Neural progenitor cell (in vitro differentiated cells): Measurements from ENCODE around the gene SERP2. TPM values are rescaled to one million over a fixed set of nuclear protein-coding genes. Genes with fewer than 3 reads are reported as not detected.

Source experiments
- DNase-seq: peaks from one replicate; pipeline ENCODE4 v3.0.0-alpha.2; 2016; ENCODE audit warnings: low spot score
- H2AFZ ChIP-seq: fragments of 200-600 bp; sonication (generic); replicated peaks from 2 replicates; pipeline ENCODE4 v1.6.1; 2016; ENCODE audit warnings: antibody characterized with exemption
- H3F3A ChIP-seq: fragments of 200-600 bp; sonication (generic); 2 replicates; pipeline ENCODE4 v1.6.1; 2016; ENCODE audit warnings: antibody characterized with exemption, low read depth
- H3K27ac ChIP-seq: fragments of 200-600 bp; sonication (generic); 2 replicates; pipeline ENCODE4 v1.5.1; 2016; ENCODE audit warnings: mild to moderate bottlenecking
- H3K27me3 ChIP-seq: fragments of 200-600 bp; sonication (generic); 2 replicates; pipeline ENCODE4 v1.6.1; 2016; ENCODE audit warnings: mild to moderate bottlenecking, moderate library complexity
- H3K36me3 ChIP-seq: fragments of 200-600 bp; sonication (generic); 2 replicates; pipeline ENCODE4 v1.5.1; 2016
- H3K4me1 ChIP-seq: fragments of 200-600 bp; sonication (generic); 2 replicates; pipeline ENCODE4 v1.6.1; 2016; ENCODE audit warnings: mixed run types
- H3K4me2 ChIP-seq: fragments of 200-600 bp; sonication (generic); 2 replicates; pipeline ENCODE4 v1.6.1; 2016
- H3K4me3 ChIP-seq: fragments of 200-600 bp; sonication (generic); 2 replicates; pipeline ENCODE4 v1.5.1; 2016
- H3K79me2 ChIP-seq: fragments of 200-600 bp; sonication (generic); 2 replicates; pipeline ENCODE4 v1.6.1; 2016; ENCODE audit warnings: low read depth
- H3K9ac ChIP-seq: fragments of 200-600 bp; sonication (generic); 2 replicates; pipeline ENCODE4 v1.6.1; 2016
- H3K9me3 ChIP-seq: fragments of 200-600 bp; sonication (generic); 2 replicates; pipeline ENCODE4 v1.5.1; 2016; ENCODE audit warnings: low read depth
- H4K20me1 ChIP-seq: fragments of 200-600 bp; sonication (generic); 2 replicates; pipeline ENCODE4 v1.6.1; 2016; ENCODE audit warnings: low read depth
- H3K27ac Mint-ChIP-seq: 3 replicates; pipeline ENCODE4 v1.8.0; 2021; ENCODE audit warnings: mixed read lengths
- H3K27me3 Mint-ChIP-seq: 2 replicates; pipeline ENCODE4 v1.8.0; 2022; ENCODE audit warnings: low read depth, mild to moderate bottlenecking, inconsistent platforms, moderate library complexity, mixed read lengths; ENCODE audit not compliant: insufficient read depth
- H3K36me3 Mint-ChIP-seq: 3 replicates; pipeline ENCODE4 v1.8.0; 2021; ENCODE audit warnings: mixed read lengths
- H3K4me1 Mint-ChIP-seq: 3 replicates; pipeline ENCODE4 v1.8.0; 2021; ENCODE audit warnings: mixed read lengths
- H3K4me3 Mint-ChIP-seq: 3 replicates; pipeline ENCODE4 v1.8.0; 2021; ENCODE audit warnings: mild to moderate bottlenecking, moderate library complexity, mixed read lengths
- H3K9me3 Mint-ChIP-seq: 3 replicates; pipeline ENCODE4 v1.8.0; 2020; ENCODE audit warnings: mixed read lengths
- EZH2 ChIP-seq: fragments of 200-600 bp; sonication (generic); IDR thresholded peaks from 2 replicates; pipeline ENCODE4 v1.6.1; 2017; ENCODE audit warnings: antibody characterized with exemption, mild to moderate bottlenecking, moderate library complexity
- EZH2phosphoT487 ChIP-seq: fragments of 200-600 bp; sonication (generic); IDR thresholded peaks from 2 replicates; pipeline ENCODE4 v1.6.1; 2017; ENCODE audit warnings: antibody characterized with exemption
- total RNA-seq: library from RNA; depleted of rRNA; stranded (reverse); fragments of >200 nt; gene quantifications from 2 replicates; pipeline ENCODE4 v1.2.3, GENCODE V29; 2015; ENCODE audit warnings: low replicate concordance
- TF ChIP-seq, protein P1 (sequence below): fragments of 200-600 bp; sonication (generic); IDR thresholded peaks from 2 replicates; pipeline ENCODE4 v1.5.1; 2017; ENCODE audit warnings: antibody characterized with exemption, mild to moderate bottlenecking

The SERP2 gene
- total RNA-seq, 1 donor from 2014 or later, result 8.1 TPM

DNA sequence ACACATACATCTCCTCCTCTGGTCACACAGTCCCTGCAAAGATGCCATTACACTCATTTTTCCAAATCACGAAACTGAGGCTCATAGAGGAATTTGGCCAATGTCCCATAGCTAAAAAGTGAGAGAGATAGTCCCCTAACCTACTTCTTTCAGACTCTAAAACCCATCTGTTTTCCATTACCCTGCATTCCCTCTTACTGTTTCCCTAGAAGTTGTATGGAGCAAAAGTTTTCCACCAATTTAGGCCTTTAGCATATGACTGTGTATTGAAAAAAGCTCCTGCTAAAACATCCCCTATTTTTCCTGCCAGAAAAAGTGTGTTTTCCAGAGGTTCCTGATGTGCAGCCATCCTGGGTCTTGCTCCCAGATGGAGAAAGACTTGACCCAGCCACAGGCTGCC, 16.3 kb downstream of the SERP2 start:
- peaks cover 32% of the 10 kb centered on the region for H3K4me1 ChIP-seq
- no peaks in the 10 kb centered on the region for H3K79me2 ChIP-seq
- no peaks in the 10 kb centered on the region for H3K9me3 ChIP-seq
- H3K27ac Mint-ChIP-seq, result peak overlapping the region; percentile 19
- no peak overlapping the region for H3K27ac ChIP-seq
- no peak for DNase-seq
- no peak overlapping the region for H3K9ac ChIP-seq
- H3K4me1 Mint-ChIP-seq, result peaks cover 54% of the 10 kb centered on the region
- H4K20me1 ChIP-seq, result no peaks in the 10 kb centered on the region
- H3F3A ChIP-seq, result peaks cover 5% of the 10 kb centered on the region
- no peak overlapping the region for H3K4me3 Mint-ChIP-seq
- H3K4me3 ChIP-seq, result no peak overlapping the region
- no peak overlapping the region for H3K4me2 ChIP-seq
- TF ChIP-seq EZH2 (no peak), EZH2phosphoT487 (no peak)
- TF ChIP-seq, protein P1, sequence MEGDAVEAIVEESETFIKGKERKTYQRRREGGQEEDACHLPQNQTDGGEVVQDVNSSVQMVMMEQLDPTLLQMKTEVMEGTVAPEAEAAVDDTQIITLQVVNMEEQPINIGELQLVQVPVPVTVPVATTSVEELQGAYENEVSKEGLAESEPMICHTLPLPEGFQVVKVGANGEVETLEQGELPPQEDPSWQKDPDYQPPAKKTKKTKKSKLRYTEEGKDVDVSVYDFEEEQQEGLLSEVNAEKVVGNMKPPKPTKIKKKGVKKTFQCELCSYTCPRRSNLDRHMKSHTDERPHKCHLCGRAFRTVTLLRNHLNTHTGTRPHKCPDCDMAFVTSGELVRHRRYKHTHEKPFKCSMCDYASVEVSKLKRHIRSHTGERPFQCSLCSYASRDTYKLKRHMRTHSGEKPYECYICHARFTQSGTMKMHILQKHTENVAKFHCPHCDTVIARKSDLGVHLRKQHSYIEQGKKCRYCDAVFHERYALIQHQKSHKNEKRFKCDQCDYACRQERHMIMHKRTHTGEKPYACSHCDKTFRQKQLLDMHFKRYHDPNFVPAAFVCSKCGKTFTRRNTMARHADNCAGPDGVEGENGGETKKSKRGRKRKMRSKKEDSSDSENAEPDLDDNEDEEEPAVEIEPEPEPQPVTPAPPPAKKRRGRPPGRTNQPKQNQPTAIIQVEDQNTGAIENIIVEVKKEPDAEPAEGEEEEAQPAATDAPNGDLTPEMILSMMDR, result no peak
- H3K9me3 Mint-ChIP-seq, result no peaks in the 10 kb centered on the region
- no peak overlapping the region for H2AFZ ChIP-seq
- no peaks in the 10 kb centered on the region for H3K27me3 Mint-ChIP-seq
- H3K36me3 ChIP-seq, result no peaks in the 10 kb centered on the region
- H3K36me3 Mint-ChIP-seq, result no peaks in the 10 kb centered on the region
- no peaks in the 10 kb centered on the region for H3K27me3 ChIP-seq

DNA sequence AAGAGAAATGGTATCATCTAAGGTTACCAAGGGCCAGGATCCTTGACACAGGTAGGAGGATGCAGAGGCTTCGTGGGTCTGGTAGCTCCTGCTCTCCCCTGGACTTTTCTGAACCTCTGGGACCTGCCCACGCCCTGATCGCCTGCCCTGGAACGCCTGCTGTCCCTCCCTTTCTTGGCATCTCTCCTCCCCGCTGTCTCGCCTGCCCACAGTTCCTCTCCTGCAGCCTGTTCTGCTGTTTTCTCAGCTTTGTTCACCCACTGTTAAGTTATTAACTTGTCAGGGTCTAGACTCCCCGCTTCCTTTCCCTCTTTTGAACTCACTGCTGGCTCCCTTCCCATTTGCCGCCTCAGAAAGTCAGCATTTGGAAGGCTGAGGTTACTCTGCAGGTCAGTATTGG, 19.8 kb downstream of the SERP2 start:
- no peaks in the 10 kb centered on the region for H3K9me3 Mint-ChIP-seq
- no peak overlapping the region for H3K9ac ChIP-seq
- H4K20me1 ChIP-seq, result no peaks in the 10 kb centered on the region
- H3K36me3 ChIP-seq, result no peaks in the 10 kb centered on the region
- DNase-seq, result no peak
- H3K4me3 ChIP-seq, result no peak overlapping the region
- no peak overlapping the region for H2AFZ ChIP-seq
- H3K4me2 ChIP-seq, result no peak overlapping the region
- no peak overlapping the region for H3K27ac ChIP-seq
- H3K27me3 Mint-ChIP-seq, result peaks cover 5% of the 10 kb centered on the region
- H3K79me2 ChIP-seq, result no peaks in the 10 kb centered on the region
- no peaks in the 10 kb centered on the region for H3K9me3 ChIP-seq
- H3K27me3 ChIP-seq, result no peaks in the 10 kb centered on the region
- no peaks in the 10 kb centered on the region for H3K36me3 Mint-ChIP-seq
- H3K4me1 ChIP-seq, result peaks cover 39% of the 10 kb centered on the region
- peak overlapping the region; percentile 51 for H3K4me3 Mint-ChIP-seq
- H3F3A ChIP-seq, result peaks cover 22% of the 10 kb centered on the region
- H3K4me1 Mint-ChIP-seq, result peaks cover 75% of the 10 kb centered on the region
- H3K27ac Mint-ChIP-seq, result peak overlapping the region; percentile 64
- TF ChIP-seq, protein P1, result no peak
- TF ChIP-seq EZH2phosphoT487 (no peak), EZH2 (no peak)

DNA sequence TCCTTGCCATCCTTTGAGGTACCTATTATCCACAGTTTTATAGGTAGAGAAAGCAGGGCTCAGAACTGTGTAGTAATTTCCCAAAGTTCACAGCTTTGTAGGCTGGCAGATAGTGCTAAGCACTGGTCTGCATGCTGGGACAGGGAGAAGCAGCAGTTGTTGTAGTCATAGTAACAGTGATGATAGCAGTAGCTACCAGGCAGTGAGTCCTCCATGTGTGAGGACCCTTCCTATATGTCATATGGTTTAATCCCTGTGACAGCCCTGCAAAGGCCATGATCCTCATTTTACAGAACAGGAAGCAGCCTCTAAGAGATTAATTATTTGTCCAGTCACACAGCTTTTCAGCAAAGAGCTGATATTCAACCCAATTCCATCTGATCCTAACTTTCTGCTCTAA, 21.0 kb downstream of the SERP2 start:
- no peak overlapping the region for H3K4me3 ChIP-seq
- peaks cover 75% of the 10 kb centered on the region for H3K4me1 Mint-ChIP-seq
- no peaks in the 10 kb centered on the region for H3K79me2 ChIP-seq
- peaks cover 30% of the 10 kb centered on the region for H3K4me1 ChIP-seq
- no peaks in the 10 kb centered on the region for H3K36me3 Mint-ChIP-seq
- no peak overlapping the region for H3K4me2 ChIP-seq
- H3K9me3 Mint-ChIP-seq, result no peaks in the 10 kb centered on the region
- no peaks in the 10 kb centered on the region for H3K36me3 ChIP-seq
- H3K9me3 ChIP-seq, result no peaks in the 10 kb centered on the region
- H4K20me1 ChIP-seq, result no peaks in the 10 kb centered on the region
- TF ChIP-seq, protein P1, result no peak
- TF ChIP-seq EZH2phosphoT487, result no peak
- no peak for TF ChIP-seq EZH2
- no peak overlapping the region for H3K9ac ChIP-seq
- no peak overlapping the region for H3K27ac ChIP-seq
- DNase-seq, result no peak
- peaks cover 22% of the 10 kb centered on the region for H3F3A ChIP-seq
- H3K4me3 Mint-ChIP-seq, result no peak overlapping the region
- peaks cover 6% of the 10 kb centered on the region for H3K27me3 Mint-ChIP-seq
- H3K27me3 ChIP-seq, result no peaks in the 10 kb centered on the region
- peak overlapping the region; percentile 26 for H3K27ac Mint-ChIP-seq
- no peak overlapping the region for H2AFZ ChIP-seq
